ENCODE measurements around the gene PIPOX.

- no peak for TF ChIP-seq CTCF (IDR thresholded peaks at IDR 0.05; ENCODE audit: control extremely low read depth in 1 of 3, insufficient read depth in 1 of 3, low read depth in 1 of 3, low read length in 3 of 3)
- TF ChIP-seq POLR2A (IDR thresholded peaks at IDR 0.05; ENCODE audit: control extremely low read depth in 1 of 2, low read depth in 2 of 2, low read length in 2 of 2): no peak
- TF ChIP-seq USF2 (IDR thresholded peaks at IDR 0.05; ENCODE audit: low read length): no peak
- no peak for TF ChIP-seq MAX (IDR thresholded peaks at IDR 0.05)
- TF ChIP-seq EP300 (IDR thresholded peaks at IDR 0.05; ENCODE audit: borderline replicate concordance in 1 of 2, low read depth in 2 of 2, low read length in 2 of 2): no peak
- no peak for TF ChIP-seq EZH2 (IDR thresholded peaks at IDR 0.05; ENCODE audit: low read depth, low read length, severe bottlenecking)
- no peak for TF ChIP-seq NRF1 (IDR thresholded peaks at IDR 0.05; ENCODE audit: low read depth, low read length)
- TF ChIP-seq SIN3A (conservative IDR thresholded peaks at IDR 0.05 in 1 of 2, IDR thresholded peaks at IDR 0.05 in 1 of 2; ENCODE audit: low read depth in 1 of 2, low read length in 2 of 2): no peak
Measured at GRCh38 chr17:29024316-29024952, 18.5 kb upstream of the PIPOX start.
